ENCODE measurements around the gene NPLOC4.

NPLOC4 gene

DNA sequence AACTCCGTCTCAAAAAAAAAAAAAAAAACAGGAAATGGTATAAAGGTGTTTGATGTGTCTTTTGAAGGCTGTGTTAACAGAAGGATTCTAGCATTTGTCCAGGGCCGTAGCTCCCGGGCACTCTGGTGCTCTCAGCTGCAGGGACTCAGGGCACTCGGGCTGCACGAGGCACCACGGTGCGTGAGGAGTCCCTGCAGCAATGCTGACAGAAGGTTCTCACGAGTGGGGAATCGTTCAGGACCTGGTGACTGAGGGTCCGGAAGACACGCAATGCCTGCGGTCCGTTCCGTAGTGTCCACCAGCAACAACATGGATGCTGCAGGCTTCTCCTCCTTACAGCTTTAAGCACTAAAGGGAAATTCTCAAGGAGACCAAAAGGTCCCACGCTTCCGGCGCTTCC is 72.1 kb downstream of the NPLOC4 start:
- DNase-seq (ENCODE audit: low spot score), result no peak
- TF ChIP-seq CTCF (IDR thresholded peaks at IDR 0.05; ENCODE audit: borderline replicate concordance, control extremely low read depth, extremely low read depth, insufficient read depth, missing control alignments), result no peak
- in situ Hi-C loops (cut with MboI; ENCODE audit: low sequenced_read_pairs, unreplicated experiment), result no loop called here

DNA sequence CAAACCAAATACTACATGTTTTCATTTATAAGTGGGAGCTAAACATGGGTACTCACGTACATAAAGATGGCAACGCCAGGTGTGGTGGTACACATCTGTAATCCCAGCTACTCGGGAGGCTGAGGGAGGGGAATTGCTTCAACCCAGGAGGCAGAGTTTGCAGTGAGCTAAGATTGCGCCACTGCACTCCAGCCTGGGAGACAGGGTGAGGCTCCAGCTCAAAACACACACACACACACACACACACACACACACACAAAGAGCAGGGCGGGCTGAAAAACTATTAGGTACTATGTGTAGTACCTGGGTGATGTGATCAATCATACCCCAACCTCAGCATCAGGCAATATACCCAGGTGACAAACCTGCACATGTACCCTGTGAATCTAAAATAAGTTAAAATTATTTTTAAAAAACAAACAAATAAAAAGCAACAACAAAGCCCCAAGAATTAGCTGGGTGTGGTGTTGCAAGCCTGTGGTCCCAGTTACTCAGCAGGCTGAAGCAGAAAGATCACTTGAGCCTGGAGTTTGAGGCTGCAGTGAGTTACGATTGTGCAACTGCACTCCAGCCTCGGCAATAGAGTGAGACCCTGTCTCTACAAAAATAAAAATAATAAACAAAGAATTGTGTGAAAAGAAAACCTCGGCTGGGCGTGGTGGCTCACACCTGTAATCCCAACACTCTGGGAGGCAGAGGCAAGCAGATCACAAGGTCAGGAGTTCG is 72.9 kb downstream of the NPLOC4 start:
- DNase-seq (ENCODE audit: low spot score), result no peak

GRCh38 chr17:81561494-81561885 is 75.4 kb downstream of the NPLOC4 start:
- no peak for TF ChIP-seq CTCF (IDR thresholded peaks at IDR 0.05; ENCODE audit: borderline replicate concordance, control extremely low read depth, extremely low read depth, insufficient read depth, missing control alignments)
- no peak for DNase-seq (ENCODE audit: low spot score)
- in situ Hi-C loops (cut with MboI; ENCODE audit: low sequenced_read_pairs, unreplicated experiment), result no loop called here

More for the DNA sequence above, 72.9 kb downstream of the NPLOC4 start:
- in situ Hi-C loops (cut with MboI; ENCODE audit: low sequenced_read_pairs, unreplicated experiment), result no loop called here
- no peak for TF ChIP-seq CTCF (IDR thresholded peaks at IDR 0.05; ENCODE audit: borderline replicate concordance, control extremely low read depth, extremely low read depth, insufficient read depth, missing control alignments)

GRCh38 chr17:81558941-81559806 is 77.7 kb downstream of the NPLOC4 start:
- no peak for DNase-seq (ENCODE audit: low spot score)
- in situ Hi-C loops (cut with MboI; ENCODE audit: low sequenced_read_pairs, unreplicated experiment), result no loop called here
- no peak for TF ChIP-seq CTCF (IDR thresholded peaks at IDR 0.05; ENCODE audit: borderline replicate concordance, control extremely low read depth, extremely low read depth, insufficient read depth, missing control alignments)

DNA sequence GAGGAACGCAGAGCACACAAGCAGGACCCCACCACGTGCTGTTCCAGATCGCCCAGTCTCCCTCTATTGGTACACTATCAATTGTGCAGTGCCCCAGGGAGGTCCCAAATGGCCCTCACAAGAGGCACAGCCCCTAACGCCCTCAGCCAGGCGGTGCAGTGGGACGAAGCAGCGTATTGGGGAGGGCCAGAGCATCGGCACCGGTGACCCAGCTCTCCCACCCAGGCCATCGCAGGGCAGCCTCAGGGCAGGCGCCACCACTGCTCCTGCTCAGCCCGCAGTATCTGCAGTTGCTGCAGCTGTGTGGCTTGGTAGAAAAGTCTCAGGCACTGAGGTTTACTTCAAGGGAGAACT is 78.8 kb downstream of the NPLOC4 start:
- TF ChIP-seq CTCF (IDR thresholded peaks at IDR 0.05; ENCODE audit: borderline replicate concordance, control extremely low read depth, extremely low read depth, insufficient read depth, missing control alignments), result no peak
- in situ Hi-C loops (cut with MboI; ENCODE audit: low sequenced_read_pairs, unreplicated experiment), result no loop called here

DNA sequence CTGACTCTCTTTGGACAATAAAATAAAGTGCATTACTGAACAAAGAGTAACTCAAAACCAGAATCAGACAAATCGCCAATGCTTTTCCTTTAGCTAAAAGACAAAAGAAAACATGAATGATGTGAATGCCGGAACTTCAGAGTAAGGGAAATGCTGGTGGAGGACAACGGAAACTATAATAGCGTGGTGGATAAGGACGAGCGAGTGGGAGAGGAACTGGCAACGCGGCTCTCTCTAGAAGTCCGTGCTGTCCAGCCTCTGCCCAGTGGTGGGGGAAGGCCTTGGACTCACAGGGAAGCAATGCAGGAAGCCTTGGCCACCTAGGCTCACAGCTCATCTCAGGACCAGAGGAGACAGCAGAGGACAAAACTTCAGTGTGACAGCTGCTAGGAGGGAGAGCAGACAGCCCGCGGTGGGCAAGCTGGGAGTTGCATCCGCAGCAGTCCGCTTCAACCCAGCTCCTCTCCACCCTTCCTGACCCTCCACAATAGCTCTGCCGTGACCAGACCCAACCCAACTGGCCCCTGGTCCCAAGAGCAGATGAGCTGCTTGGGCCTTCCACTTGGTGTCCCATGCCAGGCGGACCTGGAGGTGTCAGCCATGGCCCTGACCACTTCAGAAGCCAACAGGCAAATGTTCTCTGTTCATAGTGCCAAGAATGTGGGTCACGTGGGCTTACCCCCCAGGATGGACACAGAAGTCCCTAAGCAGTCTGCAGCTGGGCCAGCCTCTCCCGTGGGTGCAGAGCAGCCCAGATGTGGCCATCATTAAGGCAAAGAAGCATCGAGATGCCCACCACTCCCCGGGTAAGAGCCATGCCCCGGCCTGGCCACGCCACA is 79.4 kb downstream of the NPLOC4 start:
- no peak for DNase-seq (ENCODE audit: low spot score)
- in situ Hi-C loops (cut with MboI; ENCODE audit: low sequenced_read_pairs, unreplicated experiment), result no loop called here

More for the DNA sequence above, 78.8 kb downstream of the NPLOC4 start:
- no peak for DNase-seq (ENCODE audit: low spot score)

More for the DNA sequence above, 79.4 kb downstream of the NPLOC4 start:
- no peak for TF ChIP-seq CTCF (IDR thresholded peaks at IDR 0.05; ENCODE audit: borderline replicate concordance, control extremely low read depth, extremely low read depth, insufficient read depth, missing control alignments)
